Choroid plexus epithelial cell (primary cell): Measurements from ENCODE around the gene ARHGAP23.

ENCODE experiments used
- DNase-seq: peaks from one replicate; pipeline ENCODE4 v3.0.0-alpha.2; 2010; ENCODE audit warnings: low read depth
- H3K4me3 ChIP-seq: 2 replicates; pipeline ENCODE4 v1.5.1; 2011; ENCODE audit warnings: low read depth, mild to moderate bottlenecking, control low read depth, low read length, moderate library complexity
- CTCF ChIP-seq: conservative IDR thresholded peaks from 2 replicates; pipeline ENCODE4 v1.5.1; 2011; ENCODE audit warnings: low read depth, mild to moderate bottlenecking, control low read depth, inconsistent platforms, low read length, moderate library complexity

ARHGAP23 gene

DNA sequence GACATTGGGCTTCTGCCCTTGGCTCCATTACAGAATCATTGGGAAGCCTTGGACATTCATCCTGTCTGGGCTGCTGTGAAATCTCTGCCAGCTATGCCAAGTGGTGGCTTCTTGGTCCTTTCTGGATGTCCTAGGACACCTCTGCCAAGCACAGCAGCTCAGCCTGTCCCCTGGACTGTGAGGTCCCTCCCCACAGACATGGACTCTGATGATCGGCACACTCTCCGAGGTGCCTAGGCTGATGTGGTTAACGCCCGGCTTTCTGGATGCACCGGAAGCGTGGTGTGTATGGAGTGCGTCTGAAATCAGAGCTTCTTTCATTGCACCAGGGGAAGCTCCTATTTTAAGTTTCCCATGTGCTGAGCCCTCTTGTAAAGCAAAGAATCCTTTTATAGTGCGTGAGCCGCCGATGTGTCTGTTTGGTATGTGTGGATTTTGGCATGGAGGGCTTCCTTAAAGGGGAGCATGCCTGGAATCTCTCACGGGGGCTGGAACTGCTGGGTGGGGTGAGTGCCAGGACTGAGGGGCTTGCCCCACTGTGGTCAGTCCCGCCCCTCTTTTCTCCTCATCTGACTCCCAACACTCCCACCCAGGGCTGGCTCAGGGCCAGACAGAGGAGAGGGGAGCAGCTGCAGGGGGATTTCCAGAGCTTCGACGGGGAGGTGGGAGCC, 7.0 kb upstream of the ARHGAP23 start:
- H3K4me3 ChIP-seq = no peak overlapping the region
- peak; percentile 65 for DNase-seq
- no peak for TF ChIP-seq CTCF

GRCh38 chr17:38421871-38422827, 6.1 kb upstream of the ARHGAP23 start:
- no peak for TF ChIP-seq CTCF
- DNase-seq = no peak
- no peak overlapping the region for H3K4me3 ChIP-seq

DNA sequence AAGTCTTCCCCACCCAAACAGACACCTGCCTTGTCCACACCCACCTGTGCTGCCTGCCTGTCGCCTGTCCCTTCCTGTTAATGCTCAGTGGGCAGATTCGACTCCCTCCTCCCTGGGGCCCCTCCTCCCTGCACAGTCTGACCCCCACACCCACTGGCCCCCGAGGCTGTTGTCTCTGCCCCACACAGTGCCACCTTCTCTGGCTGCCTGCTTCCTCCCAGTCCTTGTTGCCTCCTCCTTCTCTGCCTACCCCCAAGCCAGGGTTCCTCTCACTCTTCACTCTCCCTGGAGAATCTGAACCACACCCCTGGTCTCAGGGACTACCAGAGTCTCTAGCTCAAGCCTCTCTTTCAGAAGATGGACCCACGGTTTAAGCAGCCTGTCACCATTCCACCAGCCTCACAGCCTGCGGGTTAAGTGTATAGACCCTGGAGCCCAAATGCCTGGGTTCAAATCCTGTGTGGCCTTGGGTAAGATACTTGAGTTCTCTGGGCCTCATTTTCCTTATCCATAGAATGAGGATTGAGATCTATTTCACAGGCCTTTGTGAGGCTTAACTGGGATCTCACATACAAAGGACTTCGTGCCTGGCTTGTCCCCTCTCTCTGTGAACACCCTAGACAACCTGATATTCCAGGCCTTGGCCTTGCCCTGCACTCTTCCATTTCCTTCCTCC, 3.8 kb upstream of the ARHGAP23 start:
- no peak overlapping the region for H3K4me3 ChIP-seq
- DNase-seq = no peak
- no peak for TF ChIP-seq CTCF

DNA sequence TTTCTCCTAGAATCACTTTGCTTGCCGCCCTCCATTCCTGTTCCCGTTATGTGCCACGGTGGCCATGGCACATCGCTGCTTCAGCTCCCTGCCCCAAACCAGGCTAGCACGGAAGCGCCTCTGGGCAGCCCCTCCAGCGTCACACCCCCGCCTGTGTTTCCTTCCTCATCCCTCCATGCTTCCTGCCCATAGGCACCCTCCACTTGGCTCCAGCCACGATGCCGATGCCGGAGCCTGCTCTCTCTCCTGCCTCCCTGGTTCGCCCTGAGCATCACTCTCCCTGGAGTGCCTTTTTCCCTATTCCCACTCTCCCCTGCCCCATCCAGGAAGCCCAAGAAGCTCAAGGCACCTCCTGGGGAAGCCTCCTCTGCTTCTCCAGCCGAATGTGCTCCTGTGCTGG, 3.2 kb upstream of the ARHGAP23 start:
- H3K4me3 ChIP-seq = no peak overlapping the region
- DNase-seq = no peak
- TF ChIP-seq CTCF = no peak

DNA sequence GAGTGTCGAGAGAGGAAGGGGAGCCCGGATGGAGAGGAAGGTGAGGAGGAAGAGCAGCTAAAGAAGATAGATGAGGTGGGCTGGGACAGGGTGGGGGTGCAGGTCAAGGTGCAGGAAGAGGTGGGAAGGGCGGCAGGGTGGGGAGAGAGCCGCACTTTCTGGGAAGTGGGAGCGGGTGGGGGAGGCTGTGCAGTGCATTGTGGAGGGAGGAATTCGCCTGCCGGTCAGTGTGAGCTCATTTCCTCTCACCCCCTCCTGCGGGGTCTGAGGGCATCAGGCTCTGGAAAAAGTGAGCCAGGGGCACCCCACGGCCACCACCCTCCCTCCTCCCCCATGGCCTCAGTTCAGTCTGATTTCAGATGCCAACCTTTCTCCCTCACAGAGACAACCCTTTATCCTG, 2.5 kb upstream of the ARHGAP23 start:
- TF ChIP-seq CTCF = no peak
- H3K4me3 ChIP-seq = no peak overlapping the region
- peak; percentile 44 for DNase-seq

DNA sequence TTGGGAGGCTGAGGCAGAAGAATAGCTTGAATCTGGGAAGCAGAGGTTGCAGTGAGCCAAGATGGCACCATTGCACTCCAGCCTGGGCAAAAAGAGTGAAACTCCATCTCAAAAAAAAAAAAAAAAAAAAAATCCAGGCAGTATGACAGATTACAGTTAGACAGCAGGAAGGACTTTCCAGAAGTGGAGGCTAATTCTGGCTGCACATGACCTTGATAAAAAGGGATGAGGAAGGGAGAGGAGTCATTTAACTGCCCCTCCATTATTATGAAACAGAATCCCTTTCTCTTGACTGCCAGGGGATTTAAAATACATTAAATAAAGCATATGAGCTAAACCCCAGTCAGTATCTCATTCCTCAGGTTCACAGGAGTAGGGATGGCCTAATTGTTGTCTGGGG, 1.8 kb upstream of the ARHGAP23 start:
- TF ChIP-seq CTCF = no peak
- no peak for DNase-seq
- H3K4me3 ChIP-seq = no peak overlapping the region
